LNCAP (cell line): Measurements from ENCODE around the gene PRKAG3.

Experiments used
- CTCF ChIP-seq: fragments of 450-650 bp; IDR thresholded peaks from 2 replicates; pipeline ENCODE4 v1.5.1; 2017; ENCODE audit warnings: mild to moderate bottlenecking

Gene PRKAG3

DNA sequence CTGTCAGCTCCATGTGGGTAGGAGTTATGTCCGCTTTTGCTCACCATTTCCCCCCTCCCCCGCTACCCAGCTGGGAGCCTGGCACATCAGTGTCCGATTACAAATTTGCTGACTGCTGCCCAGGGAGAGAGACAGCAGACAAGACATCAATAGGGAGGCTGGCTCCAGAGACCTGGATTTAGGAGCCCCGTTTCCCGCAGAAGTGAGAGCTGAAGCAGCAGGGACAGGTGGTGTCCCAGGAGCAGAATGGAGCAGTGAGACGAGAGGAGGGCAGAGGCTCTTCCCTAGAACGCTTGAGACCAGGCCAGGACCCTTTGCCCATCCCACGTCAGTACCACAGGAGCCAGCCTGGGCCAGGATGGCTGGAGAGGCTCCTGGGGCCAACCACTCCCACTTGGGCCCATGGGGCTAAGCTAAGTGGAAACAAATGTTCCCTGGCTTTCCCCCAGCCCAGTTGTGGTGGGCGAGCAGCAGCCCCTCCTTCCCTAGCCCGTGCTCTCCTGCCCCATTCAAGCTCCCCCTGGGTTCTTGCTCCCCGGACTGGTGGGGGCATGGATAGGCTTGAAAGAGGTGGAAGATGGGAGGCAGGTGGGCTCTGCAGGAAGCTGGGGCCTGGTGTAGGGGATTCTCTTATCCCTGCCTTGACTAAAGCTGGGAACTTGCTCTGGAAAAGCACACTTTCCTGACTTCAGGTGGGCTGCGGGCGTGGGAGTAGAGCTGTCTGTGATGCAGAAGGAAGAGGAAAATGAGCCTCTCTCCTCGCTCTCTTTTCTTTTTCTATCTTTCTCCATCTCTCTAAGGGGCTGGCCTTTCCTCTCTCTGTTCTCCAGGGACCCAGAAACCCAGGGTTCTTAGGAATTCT lies 23.9 kb upstream of the PRKAG3 start:
- no peak for TF ChIP-seq CTCF

DNA sequence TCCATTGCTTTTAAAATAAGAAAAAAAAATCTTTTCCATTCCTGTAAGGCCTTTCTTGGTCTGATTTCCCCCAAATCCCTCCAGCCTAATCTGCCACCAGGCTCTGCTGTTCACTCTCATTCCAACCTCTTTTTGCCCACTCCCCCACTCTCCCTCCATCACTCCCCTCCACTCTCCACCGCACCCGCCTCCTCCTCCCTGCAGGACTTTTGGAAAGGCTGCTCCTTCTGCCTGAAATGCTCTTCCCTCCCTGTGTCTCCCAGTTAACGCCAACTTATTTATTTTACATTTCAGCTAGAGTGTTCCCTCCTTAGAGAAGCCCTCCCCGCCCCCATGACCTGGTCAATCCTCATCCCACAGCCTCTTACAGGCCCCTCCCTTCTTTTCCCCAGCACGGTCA lies 23.3 kb upstream of the PRKAG3 start:
- TF ChIP-seq CTCF: no peak

DNA sequence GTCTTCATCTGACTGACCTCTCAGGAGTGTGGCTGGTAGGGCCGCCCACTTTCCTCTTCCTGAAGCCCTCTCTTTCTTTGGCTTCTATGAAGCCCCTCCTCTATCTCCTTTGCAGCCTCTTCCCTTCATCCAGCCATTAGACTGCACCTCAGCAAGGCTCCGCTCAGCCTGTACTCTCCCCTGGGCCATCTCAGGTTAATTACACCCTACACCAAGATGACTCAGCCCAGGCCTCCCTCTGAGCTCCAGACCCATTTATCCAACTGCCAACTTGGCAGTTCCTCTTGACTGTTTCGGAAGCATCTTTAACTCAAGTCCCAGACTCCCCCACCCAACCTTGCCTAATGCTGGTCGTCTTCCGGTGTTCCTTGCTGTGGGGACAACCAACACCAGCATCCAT lies 22.2 kb upstream of the PRKAG3 start:
- no peak for TF ChIP-seq CTCF

- TF ChIP-seq CTCF: peak; percentile 68
Observed at GRCh38 chr2:218852911-218853667, 21.5 kb upstream of the PRKAG3 start.

GRCh38 chr2:218851286-218851685 lies 19.7 kb upstream of the PRKAG3 start:
- TF ChIP-seq CTCF: no peak

GRCh38 chr2:218850796-218851195 lies 19.2 kb upstream of the PRKAG3 start:
- no peak for TF ChIP-seq CTCF

- TF ChIP-seq CTCF: no peak
Observed at GRCh38 chr2:218849721-218850120, 18.1 kb upstream of the PRKAG3 start.
